Measurements from ENCODE around the gene TRIOBP.

The TRIOBP gene

DNA sequence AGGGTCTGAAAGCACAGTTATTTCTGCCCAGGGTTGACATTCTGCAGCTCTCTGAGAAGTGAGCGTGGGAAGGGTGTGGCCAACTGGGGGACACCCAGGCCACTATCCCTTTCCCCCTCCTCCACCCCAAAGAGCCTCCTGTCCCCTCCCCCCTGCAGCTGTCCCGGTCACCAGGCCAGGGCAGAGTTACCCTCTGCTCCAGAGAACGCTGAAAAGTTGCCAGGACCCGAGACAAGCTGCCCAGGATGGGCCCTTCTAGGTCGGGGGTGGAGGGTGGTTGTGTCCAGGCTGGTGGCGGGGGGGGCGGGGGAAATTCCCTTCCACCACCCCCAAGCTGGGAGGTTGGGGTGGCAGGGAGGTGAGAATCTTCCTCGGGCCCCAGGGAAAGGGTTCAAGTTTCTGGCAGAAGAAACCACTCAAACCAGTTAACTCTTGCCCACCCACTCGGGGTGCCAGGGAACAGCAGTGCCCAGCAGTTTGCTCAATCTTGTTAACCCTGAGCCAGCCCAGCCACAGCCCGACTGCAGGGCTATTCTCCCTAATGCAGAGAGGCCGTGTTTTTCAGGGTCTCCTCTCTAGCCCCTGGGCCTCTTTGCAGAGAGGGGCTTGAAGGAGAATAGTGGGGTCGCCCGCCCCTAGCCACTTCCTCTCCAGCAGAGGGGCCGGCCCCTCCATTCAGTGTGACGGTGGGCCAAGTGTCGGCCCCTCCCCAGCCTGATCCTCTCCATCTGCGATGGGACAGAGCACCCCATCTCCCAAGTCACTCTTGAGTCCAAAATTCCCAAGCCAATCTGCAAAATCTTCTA lies 20.7 kb upstream of the TRIOBP start:
- no peak for TF ChIP-seq ZNF274 (IDR thresholded peaks at IDR 0.05; ENCODE audit: low read depth, low read length)
- H3K4me3 ChIP-seq (ENCODE audit: low read length), result peak overlapping the region; percentile 57

DNA sequence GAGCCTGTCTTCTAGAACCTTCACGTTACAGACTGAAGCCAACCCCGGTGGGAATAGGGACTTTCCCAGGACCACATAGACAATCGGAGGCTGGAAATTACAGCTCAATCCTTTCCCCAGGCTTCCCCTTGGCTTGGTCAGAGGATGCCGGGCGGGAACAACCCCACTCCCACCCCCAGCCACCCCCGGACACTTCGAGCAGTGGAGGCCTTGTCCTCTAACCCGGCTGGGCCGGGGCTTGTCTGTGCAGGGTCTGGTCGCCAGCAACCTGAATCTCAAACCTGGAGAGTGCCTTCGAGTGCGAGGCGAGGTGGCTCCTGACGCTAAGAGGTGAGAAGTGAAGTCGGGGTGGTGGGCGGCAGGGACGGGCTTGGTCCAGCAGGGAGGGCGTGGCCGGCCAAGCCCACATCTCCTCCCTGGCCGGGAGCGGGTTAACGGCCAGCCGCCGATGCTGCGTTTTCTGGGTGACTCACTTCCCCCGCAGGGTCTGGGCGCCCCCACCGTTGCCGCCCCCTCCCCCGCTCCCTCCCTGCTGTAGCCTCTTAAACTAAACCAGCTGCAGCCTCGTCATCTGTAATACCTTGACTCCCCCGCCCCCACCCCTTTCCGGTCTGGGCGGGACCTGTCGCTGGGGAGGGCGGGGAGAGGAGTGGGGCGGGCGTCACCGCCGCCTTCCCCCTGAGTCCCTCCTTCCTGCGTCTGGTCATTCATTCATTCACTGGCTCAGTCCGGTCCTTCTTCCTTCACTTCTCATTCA lies 19.9 kb upstream of the TRIOBP start:
- H3K4me3 ChIP-seq (ENCODE audit: low read length), result peak overlapping the region; percentile 57
- TF ChIP-seq ZNF274 (IDR thresholded peaks at IDR 0.05; ENCODE audit: low read depth, low read length), result no peak

DNA sequence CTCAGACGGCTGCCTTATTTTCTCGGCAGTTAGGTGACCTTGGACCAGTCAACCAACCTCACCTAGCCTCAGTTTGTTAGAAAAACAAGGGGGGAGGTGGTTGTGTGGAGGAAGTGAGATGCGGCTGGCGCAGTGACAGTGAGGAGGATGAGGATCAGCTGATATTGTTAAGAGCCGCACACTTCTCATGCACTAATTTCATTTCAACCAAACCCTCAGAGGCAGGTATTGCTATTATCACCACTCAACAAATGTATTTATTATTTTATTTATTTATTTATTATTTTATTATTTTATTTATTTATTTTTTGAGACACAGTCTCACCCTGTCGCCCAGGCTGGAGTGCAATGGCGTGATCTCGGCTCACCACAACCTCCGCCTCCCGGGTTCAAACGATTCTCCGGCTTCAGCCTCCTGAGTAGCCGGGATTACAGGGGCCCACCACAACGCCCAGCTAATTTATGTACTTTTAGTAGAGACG lies 19.3 kb upstream of the TRIOBP start:
- no peak for TF ChIP-seq ZNF274 (IDR thresholded peaks at IDR 0.05; ENCODE audit: low read depth, low read length)
- peak overlapping the region; percentile 43; the same call in 1 of the 2 replicates for H3K4me3 ChIP-seq (ENCODE audit: low read length)

DNA sequence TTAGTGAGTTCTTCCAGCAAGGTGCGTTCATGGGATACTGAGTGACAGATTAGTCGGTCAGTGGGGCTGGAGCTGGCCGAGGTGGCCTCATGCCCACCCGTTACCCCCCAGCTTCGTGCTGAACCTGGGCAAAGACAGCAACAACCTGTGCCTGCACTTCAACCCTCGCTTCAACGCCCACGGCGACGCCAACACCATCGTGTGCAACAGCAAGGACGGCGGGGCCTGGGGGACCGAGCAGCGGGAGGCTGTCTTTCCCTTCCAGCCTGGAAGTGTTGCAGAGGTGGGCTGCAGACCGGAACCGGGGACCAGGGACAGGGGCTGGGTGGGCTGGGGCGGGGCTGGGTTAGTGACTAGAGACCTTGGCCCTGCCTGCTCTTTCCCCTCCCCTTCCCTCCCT lies 18.5 kb upstream of the TRIOBP start:
- TF ChIP-seq ZNF274 (IDR thresholded peaks at IDR 0.05; ENCODE audit: low read depth, low read length), result no peak
- no peak overlapping the region for H3K4me3 ChIP-seq (ENCODE audit: low read length)

DNA sequence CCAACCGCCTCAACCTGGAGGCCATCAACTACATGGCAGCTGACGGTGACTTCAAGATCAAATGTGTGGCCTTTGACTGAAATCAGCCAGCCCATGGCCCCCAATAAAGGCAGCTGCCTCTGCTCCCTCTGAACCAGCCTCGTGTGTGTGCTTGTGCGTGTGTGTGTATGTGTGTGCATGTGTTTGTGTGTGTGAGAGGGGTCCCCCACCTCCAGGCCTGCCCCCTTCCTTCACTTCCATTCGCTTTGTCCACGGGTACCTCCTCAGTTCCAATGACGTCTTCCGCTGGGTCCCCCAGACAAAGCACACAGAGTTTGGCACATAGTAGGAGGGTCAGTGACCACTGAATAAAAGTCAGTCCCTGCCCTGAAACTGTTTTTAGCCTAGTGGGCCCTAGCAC lies 17.2 kb upstream of the TRIOBP start:
- no peak overlapping the region for H3K4me3 ChIP-seq (ENCODE audit: low read length)
- TF ChIP-seq ZNF274 (IDR thresholded peaks at IDR 0.05; ENCODE audit: low read depth, low read length), result no peak

GRCh38 chr22:37680191-37680851 lies 16.5 kb upstream of the TRIOBP start:
- TF ChIP-seq ZNF274 (IDR thresholded peaks at IDR 0.05; ENCODE audit: low read depth, low read length), result no peak
- H3K4me3 ChIP-seq (ENCODE audit: low read length), result no peak overlapping the region

GRCh38 chr22:37681001-37681424 lies 15.8 kb upstream of the TRIOBP start:
- H3K4me3 ChIP-seq (ENCODE audit: low read length), result no peak overlapping the region
- TF ChIP-seq ZNF274 (IDR thresholded peaks at IDR 0.05; ENCODE audit: low read depth, low read length), result no peak

GRCh38 chr22:37681556-37682049 lies 15.2 kb upstream of the TRIOBP start:
- H3K4me3 ChIP-seq (ENCODE audit: low read length), result no peak overlapping the region
- TF ChIP-seq ZNF274 (IDR thresholded peaks at IDR 0.05; ENCODE audit: low read depth, low read length), result no peak

- no peak for TF ChIP-seq ZNF274 (IDR thresholded peaks at IDR 0.05; ENCODE audit: low read depth, low read length)
- no peak overlapping the region for H3K4me3 ChIP-seq (ENCODE audit: low read length)
Measured at GRCh38 chr22:37684803-37685615, 11.8 kb upstream of the TRIOBP start.

GRCh38 chr22:37686002-37686982 lies 10.6 kb upstream of the TRIOBP start, which contains the start of gene NOL12:
TSS of gene NOL12 (plus strand) at chr22:37686343. CDS start at chr22:37686393, 50 bp downstream.
- peak within 1 kb of the TSS; percentile 85 for H3K4me3 ChIP-seq (ENCODE audit: low read length)
- no peak for TF ChIP-seq ZNF274 (IDR thresholded peaks at IDR 0.05; ENCODE audit: low read depth, low read length)

GRCh38 chr22:37690407-37690806 lies 6.4 kb upstream of the TRIOBP start:
- TF ChIP-seq ZNF274 (IDR thresholded peaks at IDR 0.05; ENCODE audit: low read depth, low read length), result no peak

GRCh38 chr22:37690901-37691504 lies 5.8 kb upstream of the TRIOBP start:
- no peak for TF ChIP-seq ZNF274 (IDR thresholded peaks at IDR 0.05; ENCODE audit: low read depth, low read length)

More at GRCh38 chr22:37690407-37690806, 6.4 kb upstream of the TRIOBP start:
- no peak overlapping the region for H3K4me3 ChIP-seq (ENCODE audit: low read length)

More at GRCh38 chr22:37690901-37691504, 5.8 kb upstream of the TRIOBP start:
- no peak overlapping the region for H3K4me3 ChIP-seq (ENCODE audit: low read length)
